Measurements from ENCODE around the gene KIAA0930. TPM values are rescaled to one million over a fixed set of nuclear protein-coding genes. Genes with fewer than 3 reads are reported as not detected.

The KIAA0930 gene
- total and polyA plus RNA-seq, 2 of the 4 experiments (the other 2 are of a cell fraction) = 25.3 to 34.1 TPM

DNA sequence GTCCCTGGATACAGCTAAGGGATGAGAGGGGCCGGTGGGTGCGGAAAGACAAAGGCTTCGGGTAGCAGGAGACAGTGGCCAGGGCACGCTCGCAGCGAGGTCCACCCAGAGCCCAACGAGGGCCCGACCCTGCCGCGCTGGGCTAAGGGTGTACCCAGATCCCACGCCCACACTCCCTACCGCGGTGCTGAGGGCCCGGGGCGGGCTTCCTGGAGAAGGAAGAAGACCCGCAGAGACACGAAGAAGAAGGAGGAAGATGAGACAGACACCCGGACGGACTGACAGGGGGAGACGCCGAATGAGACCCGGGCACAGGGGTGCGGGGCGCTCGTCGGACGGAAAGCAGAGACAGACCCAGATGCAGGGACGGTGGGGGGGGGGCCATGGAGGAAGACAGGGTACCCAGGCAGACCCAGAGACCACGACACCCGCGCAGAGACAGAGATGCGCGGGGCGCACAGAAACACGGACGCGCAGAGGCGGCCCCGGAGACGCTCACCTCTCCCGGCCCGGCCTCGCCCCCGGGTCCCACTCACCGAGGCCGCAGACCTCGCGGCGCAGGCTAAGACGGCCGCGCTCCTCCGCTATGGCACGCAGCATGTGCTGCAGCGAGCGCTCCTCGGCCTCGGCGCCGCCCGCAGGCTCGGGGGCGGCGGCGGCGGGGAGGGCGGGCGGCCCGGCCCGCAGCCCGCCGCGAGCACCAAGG, 437 bp downstream of the KIAA0930 start (continued):
- TF ChIP-seq MAZ (IDR thresholded peaks at IDR 0.05; ENCODE audit: borderline replicate concordance, low read depth, low read length) (no peak), RAD21 (IDR thresholded peaks at IDR 0.05; ENCODE audit: low read length) (no peak)

DNA sequence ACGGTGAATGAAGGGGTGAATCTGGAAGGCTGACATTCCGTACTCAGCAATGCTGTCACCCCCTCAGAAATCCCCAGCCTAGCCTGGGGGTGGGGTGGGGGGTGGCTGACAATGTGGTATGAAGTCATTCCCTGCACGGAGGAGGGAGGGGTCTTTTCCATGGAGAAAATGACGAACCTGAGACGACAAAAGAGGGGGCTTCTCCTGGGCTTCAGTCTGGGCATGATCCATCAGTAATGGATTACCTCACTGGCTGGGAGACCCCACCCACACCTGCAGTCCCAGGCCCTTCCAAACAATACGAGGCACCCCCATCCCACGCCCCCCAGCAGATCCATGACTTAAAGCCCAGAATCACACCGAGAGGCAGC, 1.0 kb downstream of the KIAA0930 start:
- intact Hi-C loops (cut with micrococcal nuclease) = loop anchor here (2.0 kb wide), 1 partner anchor 27 kb away; no protein-coding TSS in a partner anchor
- no peak overlapping the region for H3K23ac ChIP-seq (ENCODE audit: low read depth, low read length)
- no peaks in the 10 kb centered on the region for H3K27me3 ChIP-seq (ENCODE audit: control insufficient read depth, insufficient read depth, low read length)
- peak overlapping the region; percentile 92 for H3K4me3 ChIP-seq (ENCODE audit: insufficient read depth, low read depth, low read length)
- H2AK5ac ChIP-seq (ENCODE audit: low read depth, low read length) = no peak overlapping the region
- H3K36me3 ChIP-seq (ENCODE audit: control insufficient read depth, insufficient read depth, low read length) = peaks cover 4% of the 10 kb centered on the region; the same call in 1 of the 2 replicates
- no peak overlapping the region for H2BK120ac ChIP-seq (ENCODE audit: low read depth, low read length)
- peaks cover 18 to 46% of the 10 kb centered on the region in 2 experiments for H3K79me1 ChIP-seq (ENCODE audit: low read depth in 1 of 2, low read length in 2 of 2)
- H3K4ac ChIP-seq (ENCODE audit: low read depth, low read length) = no peak overlapping the region
- BruUV-seq (replicated peaks) = no TSS peak
- H4K8ac ChIP-seq (ENCODE audit: low read depth in 2 of 2, low read length in 2 of 2) = no peak overlapping the region
- H3K9me3 ChIP-seq (ENCODE audit: control insufficient read depth, insufficient read depth, low read length) = no peaks in the 10 kb centered on the region
- no peak overlapping the region for H2BK15ac ChIP-seq (ENCODE audit: low read depth, low read length)
- H3K18ac ChIP-seq (ENCODE audit: low read depth, low read length) = no peak overlapping the region
- no peak overlapping the region for H2BK20ac ChIP-seq (ENCODE audit: low read depth, low read length)
- H2AFZ ChIP-seq (replicated peaks; ENCODE audit: low read length, poor library complexity) = no peak overlapping the region
- ChIA-PET CTCF (no interaction called here), POLR2A (ENCODE audit: unreplicated experiment) (no interaction called here)
- H4K20me1 ChIP-seq (ENCODE audit: insufficient read depth, low read length) = peaks cover 52% of the 10 kb centered on the region
- H3K14ac ChIP-seq (replicated peaks; ENCODE audit: low read depth, low read length) = no peak overlapping the region
- H3K56ac ChIP-seq (ENCODE audit: extremely low read depth, insufficient read depth, low read length) = no peak overlapping the region
- dilution Hi-C loops (cut with HindIII; ENCODE audit: low sequenced_read_pairs, unreplicated experiment) = no loop called here
- H3K9me1 ChIP-seq (ENCODE audit: insufficient read depth, low read length) = peaks cover 8% of the 10 kb centered on the region; the same call in 1 of the 2 replicates
- peak overlapping the region; percentile 47; the same call in 1 of the 2 replicates for H3K9ac ChIP-seq (ENCODE audit: low read depth, low read length)
- DNase-seq = no peak
- H4K91ac ChIP-seq (ENCODE audit: insufficient read depth, low read depth, low read length) = no peak overlapping the region
- WGBS, 2 experiments (ENCODE audit: extremely low coverage in 2 of 2, insufficient read length in 1 of 2) = no CpG with 5 or more reads among the region's 8 CpGs
- in situ Hi-C loops (cut with MboI; ENCODE audit: low sequenced_read_pairs) = no loop called here
- no peak overlapping the region for H4K5ac ChIP-seq (ENCODE audit: low read depth, low read length)
- H3K4me1 ChIP-seq (ENCODE audit: control insufficient read depth, insufficient read depth, low read length) = peaks cover 3% of the 10 kb centered on the region; the same call in 1 of the 2 replicates
- H2BK5ac ChIP-seq (ENCODE audit: low read depth, low read length, poor library complexity, severe bottlenecking) = no peak overlapping the region
- H3K27ac ChIP-seq (ENCODE audit: insufficient read depth, low read length) = no peak overlapping the region
- peak overlapping the region; percentile 21 for H2AK9ac ChIP-seq (replicated peaks; ENCODE audit: low read depth, low read length, poor library complexity)
- no peak for ATAC-seq (ENCODE audit: low read depth)
- H3K4me2 ChIP-seq (ENCODE audit: low read depth, low read length) = peak overlapping the region; percentile 93
- no peak for TF ChIP-seq RCOR1 (IDR thresholded peaks at IDR 0.05; ENCODE audit: insufficient replicate concordance, low read length)
- TF ChIP-seq CHD1 (IDR thresholded peaks at IDR 0.05; ENCODE audit: low read depth, low read length) = no peak
- no peak for TF ChIP-seq RAD21 (IDR thresholded peaks at IDR 0.05; ENCODE audit: low read length)
- no peak for TF ChIP-seq MAFK (IDR thresholded peaks at IDR 0.05; ENCODE audit: low read depth, low read length)
- TF ChIP-seq NFE2L2 (IDR thresholded peaks at IDR 0.05; ENCODE audit: low read depth, low read length) = no peak
- TF ChIP-seq RFX5 (IDR thresholded peaks at IDR 0.05; ENCODE audit: low read depth, low read length) = no peak
- no peak for TF ChIP-seq CEBPB (IDR thresholded peaks at IDR 0.05; ENCODE audit: low read depth, low read length)
- no peak for TF ChIP-seq POLR2A (IDR thresholded peaks at IDR 0.05; ENCODE audit: low read depth, low read length)
- TF ChIP-seq ELK1 (IDR thresholded peaks at IDR 0.05; ENCODE audit: borderline replicate concordance, low read depth, low read length) = no peak
- TF ChIP-seq, protein P1, sequence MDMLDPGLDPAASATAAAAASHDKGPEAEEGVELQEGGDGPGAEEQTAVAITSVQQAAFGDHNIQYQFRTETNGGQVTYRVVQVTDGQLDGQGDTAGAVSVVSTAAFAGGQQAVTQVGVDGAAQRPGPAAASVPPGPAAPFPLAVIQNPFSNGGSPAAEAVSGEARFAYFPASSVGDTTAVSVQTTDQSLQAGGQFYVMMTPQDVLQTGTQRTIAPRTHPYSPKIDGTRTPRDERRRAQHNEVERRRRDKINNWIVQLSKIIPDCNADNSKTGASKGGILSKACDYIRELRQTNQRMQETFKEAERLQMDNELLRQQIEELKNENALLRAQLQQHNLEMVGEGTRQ (IDR thresholded peaks at IDR 0.05; ENCODE audit: low read depth, low read length) = no peak
- TF ChIP-seq MAZ (IDR thresholded peaks at IDR 0.05; ENCODE audit: borderline replicate concordance, low read depth, low read length) = no peak
- TF ChIP-seq CTCF (conservative IDR thresholded peaks at IDR 0.05; ENCODE audit: low read depth, low read length) = no peak
- TF ChIP-seq FOS (IDR thresholded peaks at IDR 0.05; ENCODE audit: low read depth, low read length) = no peak
